ENCODE results near the gene MARK3. TPM values are rescaled to one million over a fixed set of nuclear protein-coding genes. Genes with fewer than 3 reads are reported as not detected.
A peak's percentile ranks its signal among the peaks of the same experiment; 100 is the strongest.

The MARK3 gene
- total RNA-seq, 1 donor from 2014 or later = 99.4 TPM

DNA sequence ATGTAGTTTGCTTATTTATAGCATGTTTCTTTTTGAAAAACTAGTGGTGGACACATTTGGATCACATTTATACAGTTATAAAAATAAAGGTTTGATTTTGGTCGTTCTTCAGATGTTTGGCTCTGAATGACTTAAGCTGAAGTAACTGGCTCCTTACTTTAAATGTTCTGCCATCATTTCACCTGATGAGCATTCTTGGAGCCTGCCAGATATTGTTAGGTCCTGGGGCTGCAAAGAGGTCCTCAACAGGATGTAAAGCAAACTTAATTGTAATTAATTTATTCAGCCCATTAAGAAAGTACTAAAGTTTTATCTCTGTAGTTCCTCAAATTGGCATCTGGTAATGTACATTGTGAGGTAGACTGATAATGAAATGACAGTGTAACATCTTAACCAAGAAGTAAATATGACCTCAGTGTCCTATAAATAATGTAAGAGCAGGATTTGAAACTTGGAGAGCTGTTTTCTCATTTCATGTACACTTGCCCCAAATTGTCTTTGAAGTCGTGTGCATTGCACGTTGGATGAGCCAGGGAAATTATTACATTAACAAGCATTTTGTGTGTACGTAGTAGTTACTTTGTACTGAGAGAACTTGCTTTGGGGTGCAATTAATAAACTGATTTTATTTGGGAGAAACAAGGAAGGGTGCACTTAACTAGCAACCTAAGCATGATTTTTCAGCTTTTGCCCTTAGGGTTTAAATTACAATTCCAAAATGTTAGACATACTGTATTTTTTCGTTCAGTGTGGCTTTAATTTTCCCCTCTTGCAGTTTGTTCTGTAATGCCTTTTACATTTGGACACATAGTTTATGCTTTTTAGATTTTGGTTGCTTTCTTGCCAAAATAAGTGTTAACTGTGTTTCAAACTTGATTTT is 43.7 kb upstream of the MARK3 start:
- H3K4me3 ChIP-seq = no peak overlapping the region
- H3K27me3 ChIP-seq (ENCODE audit: low read depth) = no peaks in the 10 kb centered on the region
- peaks cover 11% of the 10 kb centered on the region for H3K4me1 ChIP-seq
- H3K9me3 ChIP-seq = no peaks in the 10 kb centered on the region
- ATAC-seq = no peak
- H3K36me3 ChIP-seq = peaks cover 89% of the 10 kb centered on the region
- TF ChIP-seq, protein P1, sequence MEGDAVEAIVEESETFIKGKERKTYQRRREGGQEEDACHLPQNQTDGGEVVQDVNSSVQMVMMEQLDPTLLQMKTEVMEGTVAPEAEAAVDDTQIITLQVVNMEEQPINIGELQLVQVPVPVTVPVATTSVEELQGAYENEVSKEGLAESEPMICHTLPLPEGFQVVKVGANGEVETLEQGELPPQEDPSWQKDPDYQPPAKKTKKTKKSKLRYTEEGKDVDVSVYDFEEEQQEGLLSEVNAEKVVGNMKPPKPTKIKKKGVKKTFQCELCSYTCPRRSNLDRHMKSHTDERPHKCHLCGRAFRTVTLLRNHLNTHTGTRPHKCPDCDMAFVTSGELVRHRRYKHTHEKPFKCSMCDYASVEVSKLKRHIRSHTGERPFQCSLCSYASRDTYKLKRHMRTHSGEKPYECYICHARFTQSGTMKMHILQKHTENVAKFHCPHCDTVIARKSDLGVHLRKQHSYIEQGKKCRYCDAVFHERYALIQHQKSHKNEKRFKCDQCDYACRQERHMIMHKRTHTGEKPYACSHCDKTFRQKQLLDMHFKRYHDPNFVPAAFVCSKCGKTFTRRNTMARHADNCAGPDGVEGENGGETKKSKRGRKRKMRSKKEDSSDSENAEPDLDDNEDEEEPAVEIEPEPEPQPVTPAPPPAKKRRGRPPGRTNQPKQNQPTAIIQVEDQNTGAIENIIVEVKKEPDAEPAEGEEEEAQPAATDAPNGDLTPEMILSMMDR (IDR thresholded peaks at IDR 0.05) = no peak
- no peak for DNase-seq
- no peak overlapping the region for H3K27ac ChIP-seq
- intact Hi-C loops (cut with DNase I) = no loop called here

DNA sequence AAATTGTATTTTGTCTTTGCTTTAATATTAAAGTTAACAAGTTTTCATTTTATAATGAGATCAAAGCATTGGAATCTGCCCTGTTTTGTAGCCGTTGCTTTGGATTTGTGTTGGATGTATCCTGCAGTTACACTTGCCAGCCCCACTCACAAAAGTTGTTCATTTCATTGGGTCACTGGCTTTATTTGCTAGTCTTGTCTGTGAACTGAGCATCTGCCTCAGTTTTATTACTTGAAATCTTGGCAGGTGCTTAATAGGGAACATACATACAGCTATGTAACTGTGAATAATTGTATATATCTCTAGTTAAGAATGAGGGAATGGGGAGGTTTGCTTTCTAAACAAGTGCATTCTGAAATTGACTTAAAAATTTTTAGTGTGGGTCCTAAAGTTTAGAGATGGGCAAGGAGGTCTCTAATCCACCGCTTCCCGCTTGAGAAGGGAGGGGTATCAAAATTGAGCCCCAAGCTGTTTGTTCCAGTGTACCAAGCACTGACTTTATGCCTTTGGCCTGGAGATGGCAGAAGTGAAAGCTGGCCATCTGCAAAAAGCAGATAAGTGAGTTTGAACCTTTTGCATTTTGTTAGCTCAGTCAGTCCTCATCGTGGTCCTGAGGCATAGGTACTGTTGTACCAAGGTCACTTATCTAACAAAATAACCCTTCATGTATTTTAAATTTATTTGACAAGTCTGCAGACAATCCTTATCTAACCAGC is 41.9 kb upstream of the MARK3 start:
- intact Hi-C loops (cut with DNase I) = no loop called here
- no peak overlapping the region for H3K27ac ChIP-seq
- no peaks in the 10 kb centered on the region for H3K9me3 ChIP-seq
- TF ChIP-seq, protein P1 (IDR thresholded peaks at IDR 0.05) = no peak
- H3K4me1 ChIP-seq = no peaks in the 10 kb centered on the region
- H3K36me3 ChIP-seq = peaks cover 70% of the 10 kb centered on the region
- no peak overlapping the region for H3K4me3 ChIP-seq
- DNase-seq (no peak), ATAC-seq (no peak)
- no peaks in the 10 kb centered on the region for H3K27me3 ChIP-seq (ENCODE audit: low read depth)

DNA sequence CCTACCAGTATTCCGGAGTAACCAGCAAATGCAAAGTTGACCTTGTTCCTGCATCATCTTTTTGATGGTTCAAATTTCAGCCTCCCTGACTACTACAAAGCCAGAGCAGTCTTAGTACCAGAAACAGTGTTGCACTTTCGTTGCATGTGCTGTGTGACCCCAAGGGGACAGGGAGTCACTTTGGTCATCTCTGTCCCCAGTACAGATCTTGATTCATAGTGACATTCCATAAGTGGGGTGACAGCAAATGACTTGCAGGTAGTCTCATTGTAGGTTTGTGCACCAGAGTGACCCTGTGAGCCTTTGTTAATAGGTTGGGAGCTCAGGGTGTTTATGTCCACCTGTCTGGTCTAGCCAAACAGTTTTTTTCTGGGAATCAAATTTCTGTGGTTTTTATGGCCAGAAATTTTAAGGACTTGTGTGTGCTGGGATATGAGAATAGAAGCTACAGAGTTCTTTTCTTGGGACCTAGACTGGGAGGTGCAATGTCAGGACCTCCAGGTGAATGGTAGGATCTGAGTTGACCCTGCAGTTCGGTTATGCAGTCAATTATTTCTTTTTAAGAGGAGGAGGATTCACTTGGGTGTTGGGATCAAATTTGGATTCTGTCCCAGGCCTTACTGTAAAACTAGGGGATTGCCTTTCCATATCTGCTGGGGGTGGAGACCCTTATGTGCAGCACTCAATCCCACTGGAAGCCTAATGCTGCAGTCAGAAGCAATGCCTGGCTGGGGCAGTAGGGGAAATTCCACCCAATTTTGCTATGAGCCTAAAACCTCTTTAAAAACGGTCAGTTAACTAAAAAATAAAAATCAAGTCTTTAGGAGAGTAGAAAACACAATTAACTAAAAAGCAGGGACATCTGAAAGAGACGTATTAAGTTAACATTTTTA is 41.1 kb upstream of the MARK3 start:
- ATAC-seq (no peak), DNase-seq (no peak)
- Histone ChIP-seq H3K9me3 (no peaks in the 10 kb centered on the region), H3K36me3 (peaks cover 62% of the 10 kb centered on the region), H3K4me1 (no peaks in the 10 kb centered on the region), H3K27me3 (ENCODE audit: low read depth) (no peaks in the 10 kb centered on the region), H3K27ac (no peak overlapping the region), H3K4me3 (no peak overlapping the region)
- TF ChIP-seq, protein P1 (IDR thresholded peaks at IDR 0.05) = no peak
- intact Hi-C loops (cut with DNase I) = no loop called here

DNA sequence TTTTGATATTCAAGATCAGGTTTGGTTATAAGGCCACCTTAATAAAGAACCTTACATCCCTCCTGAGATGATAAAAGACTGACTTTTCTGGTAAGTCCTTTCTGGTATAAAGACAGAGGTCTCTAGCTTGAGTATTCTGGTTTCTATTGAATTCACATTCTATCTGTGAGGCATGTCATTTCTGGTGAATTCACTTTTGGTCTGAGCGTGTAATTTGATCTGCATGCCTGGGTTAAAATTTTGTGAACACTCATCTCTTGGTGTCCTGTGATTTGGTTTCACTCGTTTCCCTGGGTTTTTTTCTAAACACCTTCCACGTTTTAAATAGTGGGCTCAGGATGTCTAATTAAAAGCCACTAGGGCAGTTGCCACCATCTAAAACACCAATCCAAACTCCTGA is 38.9 kb upstream of the MARK3 start:
- ATAC-seq (peak in 1 of 2 donors; percentile 5), DNase-seq (no peak)
- TF ChIP-seq, protein P1 (IDR thresholded peaks at IDR 0.05) = no peak
- H3K36me3 ChIP-seq = peaks cover 41% of the 10 kb centered on the region
- no peaks in the 10 kb centered on the region for H3K4me1 ChIP-seq
- H3K27ac ChIP-seq = no peak overlapping the region
- H3K9me3 ChIP-seq = no peaks in the 10 kb centered on the region
- H3K4me3 ChIP-seq = no peak overlapping the region
- intact Hi-C loops (cut with DNase I) = no loop called here
- no peaks in the 10 kb centered on the region for H3K27me3 ChIP-seq (ENCODE audit: low read depth)
